ENCODE results near the gene TGFB1.
A peak's percentile ranks its signal among the peaks of the same experiment; 100 is the strongest.

DNA sequence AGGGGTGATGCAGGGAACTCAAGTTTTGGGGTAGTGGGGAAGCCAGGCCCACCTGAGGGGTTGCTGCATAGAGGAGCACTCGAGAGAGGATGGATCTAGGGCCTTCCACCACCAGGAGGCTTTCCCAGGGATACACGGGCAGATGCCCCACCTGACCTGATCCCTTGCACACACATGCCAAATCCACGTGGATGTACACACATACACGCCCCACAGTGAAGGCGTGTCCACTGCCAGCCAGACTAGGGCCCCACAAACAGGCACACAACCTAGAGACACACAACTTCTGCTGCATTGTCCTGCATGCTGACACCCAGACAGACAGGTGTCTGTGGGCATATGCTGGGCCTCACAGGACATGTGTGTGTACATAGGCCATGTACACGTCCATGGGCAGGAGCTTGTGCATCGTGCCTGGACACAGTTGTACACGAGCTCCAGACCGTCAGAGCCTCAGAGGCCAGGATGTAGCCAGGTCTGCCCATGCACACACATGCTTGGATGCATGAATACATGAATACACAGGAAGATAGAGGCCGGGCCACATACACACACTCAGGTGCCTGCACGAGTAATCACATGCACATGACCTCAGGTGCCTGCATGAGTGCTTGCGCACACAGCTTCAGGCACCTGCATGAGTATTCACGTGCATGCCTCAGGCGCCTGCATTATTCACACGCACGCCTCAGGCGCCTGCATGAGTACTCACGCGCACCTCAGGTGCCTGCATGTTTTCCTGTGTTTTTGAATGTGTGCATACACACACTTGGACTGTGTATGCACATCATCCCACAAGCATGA lies 34.8 kb downstream of the TGFB1 start:
- TF ChIP-seq POLR2A (IDR thresholded peaks at IDR 0.05; ENCODE audit: low read length) (peak; percentile 24), GATA1 (IDR thresholded peaks at IDR 0.05; ENCODE audit: low read depth, low read length) (no peak)
